ENCODE results near the gene HERC4.
A peak's percentile ranks its signal among the peaks of the same experiment; 100 is the strongest.
"Not testable (repeated sequence)": the region's sequence is repeated elsewhere in the genome, so short reads cannot be mapped to it uniquely, and the experiment has no call there.

HERC4 gene

GRCh38 chr10:67955614-67956013 is 119.5 kb downstream of the HERC4 start:
- no peak for DNase-seq (ENCODE audit: low read depth)

- no peak for DNase-seq (ENCODE audit: low read depth)
Observed at GRCh38 chr10:67943917-67944316, 131.2 kb downstream of the HERC4 start.

DNA sequence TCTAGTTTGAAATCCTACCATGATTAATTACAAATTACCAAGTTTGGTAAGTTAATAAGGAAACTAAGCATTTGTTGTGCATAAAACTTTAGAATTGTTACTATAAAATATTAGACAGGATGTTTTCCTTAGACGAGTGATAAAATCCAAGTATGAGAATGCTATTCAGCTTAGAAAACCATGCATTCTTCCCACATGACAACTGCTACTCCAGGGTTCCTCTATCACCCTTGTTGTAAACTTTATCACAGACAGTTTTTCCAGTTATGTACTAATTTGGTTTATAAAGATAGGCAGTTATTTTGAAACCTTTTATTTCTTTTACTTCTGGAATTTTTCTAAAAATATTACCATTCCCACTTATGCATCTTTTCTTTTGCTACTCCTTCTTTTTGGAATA is 138.7 kb downstream of the HERC4 start:
- DNase-seq (ENCODE audit: low read depth): no peak

DNA sequence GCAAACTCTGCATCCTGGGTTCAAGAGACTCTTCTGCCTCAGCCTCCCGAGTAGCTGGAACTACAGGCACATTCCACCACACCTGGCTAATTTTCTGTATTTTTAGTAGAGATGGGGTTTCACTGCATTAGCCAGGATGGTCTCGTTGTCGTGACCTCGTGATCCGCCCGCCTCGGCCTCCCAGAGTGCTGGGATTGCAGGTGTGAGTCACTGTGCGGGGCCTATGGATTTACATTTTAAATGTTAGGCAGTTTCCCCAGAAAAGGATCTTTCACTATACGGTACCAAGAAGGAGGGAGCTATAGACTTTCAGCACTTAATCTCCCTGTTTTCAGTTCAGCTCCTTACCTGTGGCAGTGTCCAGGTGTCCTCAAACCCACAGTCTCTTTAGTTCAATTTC is 139.9 kb downstream of the HERC4 start:
- DNase-seq (ENCODE audit: low read depth): no peak

GRCh38 chr10:67934336-67934735 is 140.7 kb downstream of the HERC4 start:
- DNase-seq (ENCODE audit: low read depth): no peak

GRCh38 chr10:67933199-67933598 is 141.9 kb downstream of the HERC4 start:
- no peak for DNase-seq (ENCODE audit: low read depth)

GRCh38 chr10:67926951-67927350 is 148.1 kb downstream of the HERC4 start:
- no peak for DNase-seq (ENCODE audit: low read depth)

GRCh38 chr10:67925449-67926005 is 149.6 kb downstream of the HERC4 start:
- DNase-seq (ENCODE audit: low read depth): no peak

GRCh38 chr10:67924136-67924535 is 150.9 kb downstream of the HERC4 start:
- no peak for DNase-seq (ENCODE audit: low read depth)

- DNase-seq (ENCODE audit: low read depth): no peak
Observed at GRCh38 chr10:67923551-67923950, 151.5 kb downstream of the HERC4 start.

DNA sequence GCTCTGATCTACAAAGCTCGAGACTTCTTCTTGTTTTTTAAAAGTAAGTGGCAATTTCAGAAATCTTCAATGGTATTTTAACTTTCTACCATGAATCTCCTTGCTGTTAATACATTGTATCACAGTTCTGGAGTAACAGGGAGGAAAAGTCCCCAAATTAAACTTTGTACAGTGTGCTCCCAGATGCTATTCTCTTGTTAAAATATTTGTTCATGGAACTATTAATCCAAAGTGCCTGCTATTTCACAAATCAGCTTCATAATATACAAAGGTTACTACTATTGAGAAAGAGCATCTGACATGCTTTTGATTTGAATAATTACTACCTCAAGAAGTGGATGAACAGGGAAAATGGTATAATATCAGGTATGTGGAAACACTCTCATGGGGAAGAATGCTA is 154.0 kb downstream of the HERC4 start:
- DNase-seq (ENCODE audit: low read depth): no peak

- no peak for DNase-seq (ENCODE audit: low read depth)
Observed at GRCh38 chr10:67917679-67918078, 157.4 kb downstream of the HERC4 start.

- no peak for DNase-seq (ENCODE audit: low read depth)
Observed at GRCh38 chr10:67917169-67917568, 157.9 kb downstream of the HERC4 start.

GRCh38 chr10:67914777-67915340 is 160.2 kb downstream of the HERC4 start:
- DNase-seq (ENCODE audit: low read depth): no peak

DNA sequence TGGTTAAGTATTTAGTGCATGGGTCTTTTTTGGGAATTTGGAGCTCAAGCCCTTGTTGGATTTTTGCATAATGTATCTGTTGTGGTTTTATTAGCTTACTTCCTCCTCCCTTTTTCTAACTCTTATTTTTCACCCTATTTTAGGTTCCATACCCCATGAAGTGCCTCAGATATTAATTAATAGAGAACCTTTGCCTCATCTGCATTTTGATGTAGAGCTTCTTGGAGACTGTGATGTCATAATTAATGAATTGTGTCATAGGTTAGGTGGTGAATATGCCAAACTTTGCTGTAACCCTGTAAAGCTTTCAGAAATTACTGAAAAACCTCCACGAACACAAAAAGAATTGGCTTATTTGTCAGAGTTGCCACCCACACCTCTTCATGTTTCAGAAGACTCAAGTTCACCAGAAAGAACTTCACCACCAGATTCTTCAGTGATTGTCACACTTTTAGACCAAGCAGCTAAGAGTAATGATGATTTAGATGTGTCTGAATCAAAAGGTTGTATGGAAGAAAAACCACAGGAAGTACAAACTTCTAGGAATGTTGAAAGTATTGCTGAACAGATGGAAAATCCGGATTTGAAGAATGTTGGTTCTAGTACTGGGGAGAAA is 162.6 kb downstream of the HERC4 start:
- no peak for DNase-seq (ENCODE audit: low read depth)

- DNase-seq (ENCODE audit: low read depth): no peak
Observed at GRCh38 chr10:67903581-67903980, 171.5 kb downstream of the HERC4 start.

GRCh38 chr10:67893637-67894036 is 181.4 kb downstream of the HERC4 start:
- DNase-seq (ENCODE audit: low read depth): no peak

GRCh38 chr10:67884842-67885670 is 190.0 kb downstream of the HERC4 start:
- peak; percentile 81 for DNase-seq (ENCODE audit: low read depth)

DNA sequence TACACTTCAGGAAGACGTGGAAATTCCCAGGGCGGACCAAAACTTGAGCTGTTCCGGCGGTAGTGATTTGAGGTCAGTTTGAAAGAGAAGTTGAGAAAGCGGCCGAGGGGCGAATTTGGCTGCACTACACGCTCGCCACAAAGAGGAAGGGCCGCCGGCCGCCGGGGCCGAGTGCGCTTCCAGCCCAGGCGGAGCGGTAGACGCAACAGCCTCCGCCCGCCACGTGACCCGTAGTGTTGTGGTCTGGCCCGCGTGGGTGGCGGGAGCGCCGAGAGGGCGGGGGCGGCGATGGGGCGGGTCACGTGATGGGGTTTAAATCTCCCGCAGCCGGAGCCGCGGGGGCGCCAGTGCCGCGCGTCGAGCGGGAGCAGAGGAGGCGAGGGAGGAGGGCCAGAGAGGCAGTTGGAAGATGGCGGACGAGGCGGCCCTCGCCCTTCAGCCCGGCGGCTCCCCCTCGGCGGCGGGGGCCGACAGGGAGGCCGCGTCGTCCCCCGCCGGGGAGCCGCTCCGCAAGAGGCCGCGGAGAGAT is 190.7 kb downstream of the HERC4 start, which contains the start of gene SIRT1:
SIRT1 (plus strand) TSS at position 344 of the 529 bp plus-strand sequence; CDS start at position 410, 66 bp downstream.
- DNase-seq (ENCODE audit: low read depth): peak; percentile 87

DNA sequence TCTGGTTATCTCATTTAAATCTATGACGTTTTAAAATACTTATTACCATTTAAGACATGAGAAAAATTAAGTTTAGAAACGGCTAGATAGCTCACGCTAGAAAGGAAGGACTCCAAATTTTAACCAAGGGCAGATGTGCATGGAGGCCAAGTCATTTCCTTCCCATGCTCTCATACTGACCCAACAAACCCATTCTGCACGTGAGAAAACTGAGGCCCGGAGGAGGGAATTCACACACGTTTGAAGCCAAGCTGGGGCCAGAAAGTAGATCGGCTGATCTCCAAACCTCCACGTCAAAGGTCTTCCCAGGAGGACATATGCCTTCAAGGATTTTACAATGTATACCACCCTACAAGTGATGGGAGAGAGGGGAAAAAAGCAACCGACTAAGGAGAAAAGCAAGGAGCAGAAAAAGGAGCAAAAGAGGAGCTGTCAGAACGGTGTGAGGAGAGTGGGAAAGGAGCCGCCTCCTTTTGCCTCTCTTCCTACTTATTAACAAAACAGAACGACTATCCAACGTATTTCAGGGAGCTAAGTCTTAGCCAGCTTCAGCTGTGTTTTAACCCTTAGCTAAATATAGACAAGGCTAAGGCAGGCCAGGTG is 191.3 kb downstream of the HERC4 start:
- no peak for DNase-seq (ENCODE audit: low read depth)

GRCh38 chr10:67878133-67878532 is 196.9 kb downstream of the HERC4 start:
- DNase-seq (ENCODE audit: low read depth): no peak

- not testable (repeated sequence) for DNase-seq (ENCODE audit: low read depth)
Observed at GRCh38 chr10:67877421-67877820, 197.7 kb downstream of the HERC4 start.

Measured in activated T-cell treated with anti-CD3 and anti-CD28 coated beads for 48 hours (primary cell).